Measurements from ENCODE around the gene AP4E1. TPM values are rescaled to one million over a fixed set of nuclear protein-coding genes. Genes with fewer than 3 reads are reported as not detected.

The AP4E1 gene
- total and polyA plus RNA-seq, 2 of the 4 experiments (the other 2 are of a cell fraction), result 3.1 to 6.8 TPM

DNA sequence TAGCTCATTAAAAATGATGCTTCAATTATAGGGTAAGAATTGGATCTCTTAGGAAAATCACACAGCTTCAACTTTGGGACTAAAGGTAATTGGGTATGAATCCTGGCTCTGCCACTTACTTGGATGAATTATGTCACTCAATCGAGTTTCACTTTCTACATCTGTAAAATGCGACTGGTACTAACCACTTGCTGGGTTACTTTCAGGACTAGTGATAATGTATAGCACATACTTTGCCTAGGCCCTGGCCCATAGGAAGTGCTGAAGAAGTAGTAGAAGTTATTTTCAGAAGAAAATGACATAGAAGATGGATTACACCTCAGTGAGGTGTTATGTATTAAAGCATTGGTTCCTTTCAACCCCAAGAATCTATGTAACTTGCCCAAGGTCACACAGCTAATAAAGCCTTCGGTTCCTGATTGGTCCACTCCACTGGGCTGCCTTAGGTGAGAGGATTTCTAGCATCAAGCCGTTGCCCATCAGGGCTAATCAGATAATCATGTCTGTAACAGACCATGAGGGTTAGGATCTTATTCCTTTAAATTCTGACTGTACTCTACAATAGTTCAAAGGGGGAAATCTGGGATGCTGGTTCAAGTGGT, 29.4 kb upstream of the AP4E1 start (continued):
- TF ChIP-seq, protein P1, sequence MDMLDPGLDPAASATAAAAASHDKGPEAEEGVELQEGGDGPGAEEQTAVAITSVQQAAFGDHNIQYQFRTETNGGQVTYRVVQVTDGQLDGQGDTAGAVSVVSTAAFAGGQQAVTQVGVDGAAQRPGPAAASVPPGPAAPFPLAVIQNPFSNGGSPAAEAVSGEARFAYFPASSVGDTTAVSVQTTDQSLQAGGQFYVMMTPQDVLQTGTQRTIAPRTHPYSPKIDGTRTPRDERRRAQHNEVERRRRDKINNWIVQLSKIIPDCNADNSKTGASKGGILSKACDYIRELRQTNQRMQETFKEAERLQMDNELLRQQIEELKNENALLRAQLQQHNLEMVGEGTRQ (IDR thresholded peaks at IDR 0.05; ENCODE audit: low read depth, low read length), result no peak

DNA sequence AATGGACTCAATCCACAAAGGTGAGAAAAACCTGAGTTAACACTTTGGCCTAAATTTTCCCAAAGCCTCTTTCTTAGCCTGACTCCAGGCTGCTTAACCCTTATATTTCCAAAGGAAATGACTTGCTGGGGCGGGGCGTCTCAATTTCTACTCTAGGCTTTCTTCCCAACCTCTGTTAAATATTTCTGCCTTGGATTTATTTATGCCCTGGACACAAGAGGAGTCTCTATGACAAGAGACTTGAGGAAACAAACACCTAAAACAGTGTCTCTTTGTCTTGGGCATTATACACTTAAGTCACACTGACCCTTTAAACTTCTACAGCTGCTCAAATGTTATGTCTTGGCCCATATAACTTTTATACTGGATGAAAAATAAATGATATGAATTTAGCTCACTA, 28.3 kb upstream of the AP4E1 start:
- H4K20me1 ChIP-seq (ENCODE audit: insufficient read depth, low read length), result no peaks in the 10 kb centered on the region
- H2BK15ac ChIP-seq (ENCODE audit: low read depth, low read length), result peak overlapping the region; percentile 60; the same call in 1 of the 3 replicates
- H3K23ac ChIP-seq (ENCODE audit: low read depth, low read length), result peak overlapping the region; percentile 57; the same call in 1 of the 2 replicates
- peak overlapping the region; percentile 99 for H2BK120ac ChIP-seq (ENCODE audit: low read depth, low read length)
- DNase-seq (no peak), ATAC-seq (ENCODE audit: low read depth) (no peak)
- H3K4ac ChIP-seq (ENCODE audit: low read depth, low read length), result peak overlapping the region; percentile 87; the same call in 1 of the 2 replicates
- dilution Hi-C loops (cut with HindIII; ENCODE audit: low sequenced_read_pairs, unreplicated experiment), result no loop called here
- peak overlapping the region; percentile 95 for H2BK20ac ChIP-seq (ENCODE audit: low read depth, low read length)
- intact Hi-C loops (cut with micrococcal nuclease), result no loop called here
- ChIA-PET CTCF (interaction anchor here (0.6 kb wide), 2 partner anchors 48 to 228 kb away, joined by 3 to 6 read pairs; no protein-coding TSS in a partner anchor), POLR2A (ENCODE audit: unreplicated experiment) (no interaction called here)
- 80% methylated on average over 2 of the region's 2 CpGs; no CpG with 5 or more reads in 1 of the 2 experiments for WGBS, 2 experiments (ENCODE audit: extremely low coverage in 2 of 2, insufficient read length in 1 of 2)
- BruUV-seq (replicated peaks), result no TSS peak
- H3K4me1 ChIP-seq (ENCODE audit: control insufficient read depth, insufficient read depth, low read length), result peaks cover 11% of the 10 kb centered on the region
- H4K8ac ChIP-seq (ENCODE audit: low read depth in 2 of 2, low read length in 2 of 2), result peak overlapping the region; percentile 84 to 91
- no peak overlapping the region for H3K4me2 ChIP-seq (ENCODE audit: low read depth, low read length)
- in situ Hi-C loops (cut with MboI; ENCODE audit: low sequenced_read_pairs), result no loop called here
- H2BK5ac ChIP-seq (ENCODE audit: low read depth, low read length, poor library complexity, severe bottlenecking), result peak overlapping the region; percentile 83
- no peak overlapping the region for H2AK9ac ChIP-seq (replicated peaks; ENCODE audit: low read depth, low read length, poor library complexity)
- no peaks in the 10 kb centered on the region for H3K36me3 ChIP-seq (ENCODE audit: control insufficient read depth, insufficient read depth, low read length)
- no peak overlapping the region for H3K4me3 ChIP-seq (ENCODE audit: insufficient read depth, low read depth, low read length)
- peak overlapping the region; percentile 94 for H3K14ac ChIP-seq (replicated peaks; ENCODE audit: low read depth, low read length)
- H3K9ac ChIP-seq (ENCODE audit: low read depth, low read length), result peak overlapping the region; percentile 14; the same call in 1 of the 2 replicates
- no peaks in the 10 kb centered on the region for H3K27me3 ChIP-seq (ENCODE audit: control insufficient read depth, insufficient read depth, low read length)
- peak overlapping the region; percentile 87 for H3K56ac ChIP-seq (ENCODE audit: extremely low read depth, insufficient read depth, low read length)
- no peak overlapping the region for H2AFZ ChIP-seq (replicated peaks; ENCODE audit: low read length, poor library complexity)
- peak overlapping the region; percentile 61; the same call in 1 of the 2 replicates for H2AK5ac ChIP-seq (ENCODE audit: low read depth, low read length)
- no peaks in the 10 kb centered on the region for H3K9me3 ChIP-seq (ENCODE audit: control insufficient read depth, insufficient read depth, low read length)
- peak overlapping the region; percentile 86 for H4K91ac ChIP-seq (ENCODE audit: insufficient read depth, low read depth, low read length)
- peak overlapping the region; percentile 82 for H4K5ac ChIP-seq (ENCODE audit: low read depth, low read length)
- peak overlapping the region; percentile 94 for H3K18ac ChIP-seq (ENCODE audit: low read depth, low read length)
- H3K27ac ChIP-seq (ENCODE audit: insufficient read depth, low read length), result peak overlapping the region; percentile 70; the same call in 1 of the 2 replicates
- no peak for TF ChIP-seq CHD1 (IDR thresholded peaks at IDR 0.05; ENCODE audit: low read depth, low read length)
- TF ChIP-seq FOS (IDR thresholded peaks at IDR 0.05; ENCODE audit: low read depth, low read length), result no peak
- no peak for TF ChIP-seq RAD21 (IDR thresholded peaks at IDR 0.05; ENCODE audit: low read length)
- TF ChIP-seq, protein P1 (IDR thresholded peaks at IDR 0.05; ENCODE audit: low read depth, low read length), result no peak
- TF ChIP-seq CEBPB (IDR thresholded peaks at IDR 0.05; ENCODE audit: low read depth, low read length), result no peak
- no peak for TF ChIP-seq RCOR1 (IDR thresholded peaks at IDR 0.05; ENCODE audit: insufficient replicate concordance, low read length)
- TF ChIP-seq BHLHE40 (IDR thresholded peaks at IDR 0.05; ENCODE audit: low read depth, low read length), result no peak
- TF ChIP-seq, protein P2, sequence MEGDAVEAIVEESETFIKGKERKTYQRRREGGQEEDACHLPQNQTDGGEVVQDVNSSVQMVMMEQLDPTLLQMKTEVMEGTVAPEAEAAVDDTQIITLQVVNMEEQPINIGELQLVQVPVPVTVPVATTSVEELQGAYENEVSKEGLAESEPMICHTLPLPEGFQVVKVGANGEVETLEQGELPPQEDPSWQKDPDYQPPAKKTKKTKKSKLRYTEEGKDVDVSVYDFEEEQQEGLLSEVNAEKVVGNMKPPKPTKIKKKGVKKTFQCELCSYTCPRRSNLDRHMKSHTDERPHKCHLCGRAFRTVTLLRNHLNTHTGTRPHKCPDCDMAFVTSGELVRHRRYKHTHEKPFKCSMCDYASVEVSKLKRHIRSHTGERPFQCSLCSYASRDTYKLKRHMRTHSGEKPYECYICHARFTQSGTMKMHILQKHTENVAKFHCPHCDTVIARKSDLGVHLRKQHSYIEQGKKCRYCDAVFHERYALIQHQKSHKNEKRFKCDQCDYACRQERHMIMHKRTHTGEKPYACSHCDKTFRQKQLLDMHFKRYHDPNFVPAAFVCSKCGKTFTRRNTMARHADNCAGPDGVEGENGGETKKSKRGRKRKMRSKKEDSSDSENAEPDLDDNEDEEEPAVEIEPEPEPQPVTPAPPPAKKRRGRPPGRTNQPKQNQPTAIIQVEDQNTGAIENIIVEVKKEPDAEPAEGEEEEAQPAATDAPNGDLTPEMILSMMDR (conservative IDR thresholded peaks at IDR 0.05; ENCODE audit: low read depth, low read length), result no peak
- no peak for TF ChIP-seq SMC3 (IDR thresholded peaks at IDR 0.05; ENCODE audit: low read depth, low read length)
- TF ChIP-seq RFX5 (IDR thresholded peaks at IDR 0.05; ENCODE audit: low read depth, low read length), result no peak
- H3K79me1 ChIP-seq (ENCODE audit: low read depth in 1 of 2, low read length in 2 of 2), result no peaks in the 10 kb centered on the region
- peaks cover 15% of the 10 kb centered on the region; the same call in 1 of the 2 replicates for H3K9me1 ChIP-seq (ENCODE audit: insufficient read depth, low read length)

Data from IMR-90 (cell line).